Keratinocyte (primary cell): ENCODE results near the gene ENTR1.

ENCODE experiments used
- EZH2 ChIP-seq: IDR thresholded peaks from one replicate; pipeline ENCODE4 v1.6.1; 2012; ENCODE audit warnings: inconsistent platforms, mild to moderate bottlenecking, low read length, moderate library complexity
- TF ChIP-seq, protein P1 (sequence below), 3 experiments: IDR thresholded peaks in 1 of 3; conservative IDR thresholded peaks in 1 of 3; optimal IDR thresholded peaks in 1 of 3; 2 replicates in 2 of 3; 3 replicates in 1 of 3; pipeline versions ENCODE3 to v1.5.1; 2011; ENCODE audit warnings: low read length in 3 of 3, mild to moderate bottlenecking in 3 of 3, moderate library complexity in 2 of 3, control low read depth in 1 of 3, inconsistent platforms in 1 of 3; ENCODE audit not compliant: insufficient read depth in 2 of 3; ENCODE audit errors: extremely low read depth in 1 of 3

DNA sequence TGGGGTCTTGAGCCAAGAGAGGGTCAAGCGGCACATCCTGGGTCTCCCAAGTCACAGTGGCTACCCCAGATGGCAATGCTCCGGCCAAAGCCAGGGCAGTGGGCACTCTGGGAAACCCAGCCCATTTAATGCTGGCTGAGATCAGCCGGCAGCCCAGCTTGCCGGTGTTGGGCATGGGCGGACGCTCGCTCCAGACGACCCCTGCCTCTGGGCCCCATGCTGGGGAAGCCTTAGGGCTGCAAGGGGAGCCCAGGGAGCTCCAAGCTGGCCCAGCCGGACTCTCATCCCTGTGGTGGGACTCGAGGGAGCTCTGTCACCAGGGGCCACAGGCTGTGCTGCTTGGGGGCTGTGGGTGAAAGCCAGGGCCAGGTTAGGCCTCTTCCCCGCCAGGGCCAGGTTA lies 31.0 kb downstream of the ENTR1 start:
- TF ChIP-seq, protein P1, sequence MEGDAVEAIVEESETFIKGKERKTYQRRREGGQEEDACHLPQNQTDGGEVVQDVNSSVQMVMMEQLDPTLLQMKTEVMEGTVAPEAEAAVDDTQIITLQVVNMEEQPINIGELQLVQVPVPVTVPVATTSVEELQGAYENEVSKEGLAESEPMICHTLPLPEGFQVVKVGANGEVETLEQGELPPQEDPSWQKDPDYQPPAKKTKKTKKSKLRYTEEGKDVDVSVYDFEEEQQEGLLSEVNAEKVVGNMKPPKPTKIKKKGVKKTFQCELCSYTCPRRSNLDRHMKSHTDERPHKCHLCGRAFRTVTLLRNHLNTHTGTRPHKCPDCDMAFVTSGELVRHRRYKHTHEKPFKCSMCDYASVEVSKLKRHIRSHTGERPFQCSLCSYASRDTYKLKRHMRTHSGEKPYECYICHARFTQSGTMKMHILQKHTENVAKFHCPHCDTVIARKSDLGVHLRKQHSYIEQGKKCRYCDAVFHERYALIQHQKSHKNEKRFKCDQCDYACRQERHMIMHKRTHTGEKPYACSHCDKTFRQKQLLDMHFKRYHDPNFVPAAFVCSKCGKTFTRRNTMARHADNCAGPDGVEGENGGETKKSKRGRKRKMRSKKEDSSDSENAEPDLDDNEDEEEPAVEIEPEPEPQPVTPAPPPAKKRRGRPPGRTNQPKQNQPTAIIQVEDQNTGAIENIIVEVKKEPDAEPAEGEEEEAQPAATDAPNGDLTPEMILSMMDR (optimal IDR thresholded peaks at IDR 0.05 in 1 of 3, IDR thresholded peaks at IDR 0.05 in 1 of 3, conservative IDR thresholded peaks at IDR 0.05 in 1 of 3; ENCODE audit: extremely low read depth in 1 of 3, insufficient read depth in 2 of 3, low read length in 3 of 3) = no peak
- no peak for TF ChIP-seq EZH2
